Measurements from ENCODE around the gene TTLL10. TPM values are rescaled to one million over a fixed set of nuclear protein-coding genes. Genes with fewer than 3 reads are reported as not detected.

The TTLL10 gene
- total and polyA plus RNA-seq, 5 donors: 0.09 TPM; not detected in 4

DNA sequence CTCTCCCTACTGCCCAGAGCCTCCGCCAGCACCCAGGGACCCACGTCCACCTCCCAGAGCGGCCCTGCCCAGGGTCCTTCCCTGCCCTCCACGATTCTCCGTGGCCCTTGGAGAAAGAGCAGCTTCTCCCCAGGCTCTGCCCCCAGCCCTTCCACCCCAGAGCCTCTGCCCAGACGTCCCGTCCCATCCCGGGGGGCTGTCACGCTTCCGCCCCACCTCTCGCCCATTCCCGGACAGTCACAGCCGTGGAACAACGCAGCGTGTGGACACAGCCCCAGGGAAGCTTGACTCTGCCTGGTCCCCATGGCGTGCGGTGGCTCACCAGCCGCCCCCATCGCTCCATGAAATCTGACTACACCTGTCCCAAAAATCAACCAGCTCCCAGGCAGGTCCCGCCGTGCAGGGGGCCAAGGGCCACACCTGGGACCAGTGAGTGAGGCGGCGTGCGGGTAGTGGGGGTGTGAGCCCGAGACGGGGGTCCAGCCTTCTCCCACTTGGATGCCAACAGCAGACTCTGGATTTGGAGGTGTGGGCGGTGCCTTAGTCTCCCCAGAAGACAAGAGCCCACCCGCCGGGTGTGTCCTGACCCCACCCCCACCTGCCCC lies 12.5 kb upstream of the TTLL10 start:
- Histone ChIP-seq H3K27ac (ENCODE audit: low read length) (no peak overlapping the region), H3K4me3 (ENCODE audit: low read length) (no peak overlapping the region), H3K27me3 (ENCODE audit: control insufficient read depth, insufficient read depth) (no peaks in the 10 kb centered on the region), H3K9me3 (ENCODE audit: control insufficient read depth, low read length) (no peaks in the 10 kb centered on the region), H3K4me1 (ENCODE audit: control insufficient read depth, insufficient read depth, low read length) (no peaks in the 10 kb centered on the region)
- 87% methylated on average over 29 of the region's 29 CpGs for WGBS
- ATAC-seq (no peak), DNase-seq (peak in 1 of 3 donors; percentile 46)
- intact Hi-C loops (cut with DNase I): no loop called here

- Histone ChIP-seq H3K27ac (ENCODE audit: low read length) (no peak overlapping the region), H3K4me3 (ENCODE audit: low read length) (no peak overlapping the region), H3K9me3 (ENCODE audit: control insufficient read depth, low read length) (no peaks in the 10 kb centered on the region), H3K4me1 (ENCODE audit: control insufficient read depth, insufficient read depth, low read length) (no peaks in the 10 kb centered on the region), H3K27me3 (ENCODE audit: control insufficient read depth, insufficient read depth) (no peaks in the 10 kb centered on the region)
- ATAC-seq (no peak), DNase-seq (peak in 1 of 3 donors; percentile 37)
- 70% methylated on average over 17 of the region's 17 CpGs for WGBS
- intact Hi-C loops (cut with DNase I): no loop called here
These were observed 12.0 kb upstream of the TTLL10 start for GRCh38 chr1:1161683-1162079.

DNA sequence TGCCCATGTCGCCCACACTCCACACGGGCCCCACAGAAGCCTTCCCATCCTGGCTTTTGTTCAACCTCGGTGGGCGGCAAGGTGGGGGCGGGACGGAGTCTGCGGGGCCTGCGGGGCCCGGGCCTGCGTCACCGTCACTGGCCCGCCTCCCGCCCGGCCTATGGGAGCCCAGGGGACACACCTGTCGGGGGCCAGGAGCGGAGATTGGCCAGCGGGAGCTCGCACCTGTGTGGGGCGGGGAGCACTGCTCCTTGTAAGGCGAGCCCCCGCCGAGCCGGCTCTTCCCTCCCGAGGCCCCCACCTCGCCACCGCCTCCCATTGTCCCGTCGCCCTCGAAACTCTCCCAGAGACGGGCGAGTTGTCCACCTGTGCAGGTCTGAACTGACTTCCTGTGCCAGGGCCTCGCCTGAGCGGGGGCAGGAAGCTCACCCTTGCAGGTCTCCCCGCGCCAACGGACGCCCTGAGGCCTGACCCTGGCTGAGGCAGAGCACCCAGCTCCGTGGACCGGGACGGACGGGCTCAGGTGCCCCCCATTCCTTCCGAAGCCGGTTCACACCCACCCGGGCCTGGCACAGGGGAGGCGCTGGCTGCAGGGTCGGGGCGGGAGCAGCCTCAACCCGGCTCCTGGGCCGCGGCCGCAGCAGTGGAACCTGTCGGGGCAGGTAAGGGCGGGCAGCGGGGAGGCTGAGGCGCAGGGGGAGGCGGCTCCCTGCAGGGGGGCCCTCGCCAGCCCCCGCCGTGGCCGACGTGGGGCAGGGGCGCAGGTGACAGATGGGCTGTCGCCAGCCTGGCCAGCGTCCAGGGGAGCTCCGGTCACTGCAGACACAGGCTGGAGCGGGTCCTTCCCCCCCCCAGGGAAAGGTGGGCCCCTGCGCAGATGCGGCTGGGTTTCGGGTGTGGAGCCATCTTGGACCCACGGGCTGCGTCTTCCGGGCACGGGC lies 10.8 kb upstream of the TTLL10 start:
- H3K27ac ChIP-seq (ENCODE audit: low read length): no peak overlapping the region
- WGBS: 68% methylated on average over 73 of the region's 73 CpGs
- intact Hi-C loops (cut with DNase I): no loop called here

DNA sequence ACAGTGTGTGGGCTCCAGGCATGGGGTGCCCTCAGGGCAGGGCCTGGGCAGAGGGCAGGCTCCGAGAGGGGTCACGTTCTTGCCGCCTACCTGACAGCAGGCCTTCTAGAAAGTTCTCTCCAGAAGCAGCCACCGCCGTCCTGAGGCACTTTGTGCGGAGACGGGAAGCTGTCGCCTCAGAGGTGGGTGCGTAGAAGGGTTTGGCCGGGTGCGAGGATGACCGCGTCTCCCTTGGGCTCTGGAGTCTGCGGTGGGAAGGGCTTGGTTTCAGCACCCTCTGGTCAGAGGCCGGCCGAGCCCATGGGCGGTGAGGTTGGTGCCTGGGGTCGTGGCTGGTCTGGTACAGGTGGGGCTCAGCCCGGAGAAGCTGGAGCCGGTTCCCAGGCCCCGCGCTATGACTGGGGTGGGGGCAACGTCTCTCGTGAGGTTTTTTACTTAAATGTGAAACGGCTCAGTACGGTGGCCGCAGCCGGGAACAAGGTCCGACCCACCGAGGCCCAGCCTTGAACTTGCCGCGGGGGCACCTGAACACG lies 10.1 kb upstream of the TTLL10 start:
- H3K27me3 ChIP-seq (ENCODE audit: control insufficient read depth, insufficient read depth): no peaks in the 10 kb centered on the region

More for the DNA sequence above, 10.8 kb upstream of the TTLL10 start:
- Histone ChIP-seq H3K27me3 (ENCODE audit: control insufficient read depth, insufficient read depth) (no peaks in the 10 kb centered on the region), H3K4me3 (ENCODE audit: low read length) (no peak overlapping the region), H3K4me1 (ENCODE audit: control insufficient read depth, insufficient read depth, low read length) (no peaks in the 10 kb centered on the region), H3K9me3 (ENCODE audit: control insufficient read depth, low read length) (no peaks in the 10 kb centered on the region)
- no peak for DNase-seq
- no peak for ATAC-seq

GRCh38 chr1:1164361-1164700 lies 9.3 kb upstream of the TTLL10 start:
- no peaks in the 10 kb centered on the region for H3K27me3 ChIP-seq (ENCODE audit: control insufficient read depth, insufficient read depth)
- no peaks in the 10 kb centered on the region for H3K4me1 ChIP-seq (ENCODE audit: control insufficient read depth, insufficient read depth, low read length)
- H3K27ac ChIP-seq (ENCODE audit: low read length): no peak overlapping the region
- intact Hi-C loops (cut with DNase I): no loop called here
- ATAC-seq (no peak), DNase-seq (peak in 2 of 3 donors; percentile 25 to 41)
- H3K9me3 ChIP-seq (ENCODE audit: control insufficient read depth, low read length): no peaks in the 10 kb centered on the region
- no peak overlapping the region for H3K4me3 ChIP-seq (ENCODE audit: low read length)
- WGBS: 66% methylated on average over 26 of the region's 26 CpGs

More for the DNA sequence above, 10.1 kb upstream of the TTLL10 start:
- no peak overlapping the region for H3K4me3 ChIP-seq (ENCODE audit: low read length)
- no peak for ATAC-seq
- DNase-seq: peak in 1 of 3 donors; percentile 37
- no peak overlapping the region for H3K27ac ChIP-seq (ENCODE audit: low read length)
- 92% methylated on average over 33 of the region's 33 CpGs for WGBS
- H3K9me3 ChIP-seq (ENCODE audit: control insufficient read depth, low read length): no peaks in the 10 kb centered on the region
- H3K4me1 ChIP-seq (ENCODE audit: control insufficient read depth, insufficient read depth, low read length): no peaks in the 10 kb centered on the region
- intact Hi-C loops (cut with DNase I): no loop called here

GRCh38 chr1:1164701-1165451 lies 8.8 kb upstream of the TTLL10 start:
- no peaks in the 10 kb centered on the region for H3K4me1 ChIP-seq (ENCODE audit: control insufficient read depth, insufficient read depth, low read length)
- H3K27ac ChIP-seq (ENCODE audit: low read length): no peak overlapping the region
- WGBS: 57% methylated on average over 48 of the region's 48 CpGs
- intact Hi-C loops (cut with DNase I): no loop called here
- no peak overlapping the region for H3K4me3 ChIP-seq (ENCODE audit: low read length)
- no peaks in the 10 kb centered on the region for H3K9me3 ChIP-seq (ENCODE audit: control insufficient read depth, low read length)
- peak in 2 of 3 donors; percentile 21 to 52 for DNase-seq
- no peak for ATAC-seq
- H3K27me3 ChIP-seq (ENCODE audit: control insufficient read depth, insufficient read depth): no peaks in the 10 kb centered on the region

- ATAC-seq: no peak
- DNase-seq: peak in 2 of 3 donors; percentile 18 to 44
- no peaks in the 10 kb centered on the region for H3K27me3 ChIP-seq (ENCODE audit: control insufficient read depth, insufficient read depth)
- intact Hi-C loops (cut with DNase I): no loop called here
- H3K4me1 ChIP-seq (ENCODE audit: control insufficient read depth, insufficient read depth, low read length): no peaks in the 10 kb centered on the region
- H3K4me3 ChIP-seq (ENCODE audit: low read length): no peak overlapping the region
- H3K27ac ChIP-seq (ENCODE audit: low read length): no peak overlapping the region
- H3K9me3 ChIP-seq (ENCODE audit: control insufficient read depth, low read length): no peaks in the 10 kb centered on the region
- WGBS: 79% methylated on average over 12 of the region's 12 CpGs
These were observed 8.2 kb upstream of the TTLL10 start for GRCh38 chr1:1165485-1165884.

GRCh38 chr1:1165900-1166421 lies 7.7 kb upstream of the TTLL10 start:
- Histone ChIP-seq H3K9me3 (ENCODE audit: control insufficient read depth, low read length) (no peaks in the 10 kb centered on the region), H3K4me3 (ENCODE audit: low read length) (no peak overlapping the region), H3K4me1 (ENCODE audit: control insufficient read depth, insufficient read depth, low read length) (no peaks in the 10 kb centered on the region), H3K27ac (ENCODE audit: low read length) (no peak overlapping the region), H3K27me3 (ENCODE audit: control insufficient read depth, insufficient read depth) (no peaks in the 10 kb centered on the region)
- ATAC-seq (no peak), DNase-seq (peak in 2 of 3 donors; percentile 24 to 54)
- intact Hi-C loops (cut with DNase I): no loop called here
- 60% methylated on average over 23 of the region's 23 CpGs for WGBS

- peak; percentile 12 to 50 (median 34) for DNase-seq
- 75% methylated on average over 44 of the region's 44 CpGs for WGBS
- intact Hi-C loops (cut with DNase I): no loop called here
These were observed 6.9 kb upstream of the TTLL10 start for GRCh38 chr1:1166642-1167397.

DNA sequence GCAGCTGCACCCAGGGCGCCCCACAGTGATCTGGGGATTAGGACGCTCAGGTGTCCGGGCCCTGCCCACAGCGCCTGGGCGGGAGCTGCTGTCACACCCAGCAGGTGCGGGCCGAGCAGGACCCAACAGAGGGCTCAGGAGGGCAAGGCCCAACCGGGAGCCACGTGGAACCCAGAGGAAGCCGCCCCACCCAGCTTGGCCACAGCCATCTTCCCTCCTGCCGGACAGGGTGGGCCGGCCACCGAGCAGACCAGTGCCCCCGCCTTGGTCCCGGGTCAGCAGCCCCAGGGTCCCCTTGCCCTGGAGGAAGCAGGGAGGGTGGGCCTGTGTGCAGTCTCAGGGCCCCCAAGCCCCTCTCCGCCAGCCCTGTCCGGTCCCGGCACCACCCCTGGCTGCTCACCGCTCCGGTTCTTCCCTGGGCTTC lies 6.3 kb upstream of the TTLL10 start:
- Histone ChIP-seq H3K9me3 (ENCODE audit: control insufficient read depth, low read length) (no peaks in the 10 kb centered on the region), H3K27me3 (ENCODE audit: control insufficient read depth, insufficient read depth) (no peaks in the 10 kb centered on the region), H3K27ac (ENCODE audit: low read length) (no peak overlapping the region), H3K4me1 (ENCODE audit: control insufficient read depth, insufficient read depth, low read length) (no peaks in the 10 kb centered on the region), H3K4me3 (ENCODE audit: low read length) (no peak overlapping the region)
- DNase-seq: peak in 2 of 3 donors; percentile 12 to 29
- ATAC-seq: no peak
- intact Hi-C loops (cut with DNase I): no loop called here
- 75% methylated on average over 20 of the region's 20 CpGs for WGBS

More at GRCh38 chr1:1166642-1167397, 6.9 kb upstream of the TTLL10 start:
- no peaks in the 10 kb centered on the region for H3K4me1 ChIP-seq (ENCODE audit: control insufficient read depth, insufficient read depth, low read length)
- H3K27me3 ChIP-seq (ENCODE audit: control insufficient read depth, insufficient read depth): no peaks in the 10 kb centered on the region
- no peak overlapping the region for H3K4me3 ChIP-seq (ENCODE audit: low read length)
- H3K9me3 ChIP-seq (ENCODE audit: control insufficient read depth, low read length): no peaks in the 10 kb centered on the region
- H3K27ac ChIP-seq (ENCODE audit: low read length): no peak overlapping the region
- no peak for ATAC-seq
